Epithelial cell of proximal tubule (primary cell): Measurements from ENCODE around the gene PERM1. TPM values are rescaled to one million over a fixed set of nuclear protein-coding genes. Genes with fewer than 3 reads are reported as not detected.

ENCODE experiments used
- DNase-seq: peaks from one replicate; pipeline ENCODE4 v3.0.0-alpha.2; 2011; ENCODE audit warnings: low read depth
- H3K4me3 ChIP-seq: 2 replicates; pipeline ENCODE4 v1.5.1; 2011; ENCODE audit warnings: low read depth, mild to moderate bottlenecking, low read length
- total RNA-seq: library from RNA; depleted of rRNA; stranded (reverse); fragments of >200 nt; gene quantifications from 2 replicates; pipeline ENCODE4 v1.2.3, GENCODE V29; 2015
- TF ChIP-seq, protein P1 (sequence below): conservative IDR thresholded peaks from 2 replicates; pipeline ENCODE4 v1.5.1; 2012; ENCODE audit warnings: low read depth, mild to moderate bottlenecking, low read length

Gene PERM1
- total RNA-seq, 1 donor from 2014 or later, result not detected

DNA sequence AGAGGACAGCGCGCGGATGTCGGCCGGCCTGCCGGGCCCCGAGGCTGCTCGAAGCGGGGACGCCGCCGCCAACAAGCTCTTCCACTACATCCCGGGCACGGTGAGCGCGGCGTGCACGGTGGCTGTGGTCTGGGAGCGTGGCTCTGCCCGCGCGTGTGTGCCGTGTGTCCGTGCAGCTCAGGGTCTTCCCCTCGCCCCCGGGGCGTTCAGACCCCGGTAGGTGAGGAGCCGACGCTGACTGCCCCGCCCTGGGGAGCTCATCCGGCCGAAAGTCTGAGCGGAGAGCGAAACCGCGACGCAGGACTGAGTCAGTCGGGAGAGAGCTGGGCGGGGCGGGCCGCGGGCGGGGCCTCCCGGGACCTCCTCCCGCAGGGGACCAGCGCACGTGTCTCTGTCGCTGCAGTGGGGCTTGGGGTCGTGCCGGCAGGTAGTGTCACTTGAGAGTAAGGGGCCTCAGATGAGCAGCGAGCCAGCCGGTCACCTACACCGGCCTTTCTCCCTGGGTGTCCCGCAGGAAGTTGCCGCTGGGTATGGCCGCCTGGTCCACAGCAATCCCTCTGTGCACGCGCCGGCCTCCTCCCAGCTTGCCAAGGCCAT, 15.1 kb downstream of the PERM1 start:
- TF ChIP-seq, protein P1, sequence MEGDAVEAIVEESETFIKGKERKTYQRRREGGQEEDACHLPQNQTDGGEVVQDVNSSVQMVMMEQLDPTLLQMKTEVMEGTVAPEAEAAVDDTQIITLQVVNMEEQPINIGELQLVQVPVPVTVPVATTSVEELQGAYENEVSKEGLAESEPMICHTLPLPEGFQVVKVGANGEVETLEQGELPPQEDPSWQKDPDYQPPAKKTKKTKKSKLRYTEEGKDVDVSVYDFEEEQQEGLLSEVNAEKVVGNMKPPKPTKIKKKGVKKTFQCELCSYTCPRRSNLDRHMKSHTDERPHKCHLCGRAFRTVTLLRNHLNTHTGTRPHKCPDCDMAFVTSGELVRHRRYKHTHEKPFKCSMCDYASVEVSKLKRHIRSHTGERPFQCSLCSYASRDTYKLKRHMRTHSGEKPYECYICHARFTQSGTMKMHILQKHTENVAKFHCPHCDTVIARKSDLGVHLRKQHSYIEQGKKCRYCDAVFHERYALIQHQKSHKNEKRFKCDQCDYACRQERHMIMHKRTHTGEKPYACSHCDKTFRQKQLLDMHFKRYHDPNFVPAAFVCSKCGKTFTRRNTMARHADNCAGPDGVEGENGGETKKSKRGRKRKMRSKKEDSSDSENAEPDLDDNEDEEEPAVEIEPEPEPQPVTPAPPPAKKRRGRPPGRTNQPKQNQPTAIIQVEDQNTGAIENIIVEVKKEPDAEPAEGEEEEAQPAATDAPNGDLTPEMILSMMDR, result no peak
- DNase-seq, result no peak
- H3K4me3 ChIP-seq, result peak overlapping the region; percentile 58

DNA sequence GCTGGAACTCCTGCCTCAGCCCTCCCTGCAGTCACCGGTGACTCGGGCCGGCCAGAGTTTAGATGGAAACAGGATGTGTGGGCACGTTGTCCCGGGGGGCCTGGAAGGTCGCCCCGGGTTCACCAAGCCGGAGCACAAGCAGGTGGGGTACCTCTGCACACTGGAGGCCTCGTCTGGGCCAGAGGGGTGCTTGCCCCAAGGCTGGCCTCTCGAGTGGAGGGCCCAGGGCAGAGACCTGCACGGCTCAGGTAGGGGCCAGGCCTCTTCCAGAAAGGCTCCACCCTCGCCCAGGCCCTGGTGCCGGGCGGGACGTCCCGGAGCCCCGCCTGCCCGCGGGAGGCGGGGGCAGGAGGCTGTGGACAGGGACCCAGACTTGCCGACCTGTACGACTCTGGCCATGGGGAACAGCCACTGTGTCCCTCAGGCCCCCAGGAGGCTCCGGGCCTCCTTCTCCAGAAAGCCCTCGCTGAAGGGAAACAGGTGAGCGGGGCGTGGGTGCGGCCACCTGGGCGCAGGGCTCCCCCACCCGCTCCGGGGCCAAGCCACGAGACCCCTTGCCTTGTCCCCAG, 15.7 kb downstream of the PERM1 start, which contains the start of gene PLEKHN1:
PLEKHN1 (plus strand) TSS at position 348 of the 569 bp plus-strand sequence; CDS start at position 398, 50 bp downstream.
- TF ChIP-seq, protein P1, result no peak
- no peak for DNase-seq
- H3K4me3 ChIP-seq, result peak within 1 kb of the TSS; percentile 58

DNA sequence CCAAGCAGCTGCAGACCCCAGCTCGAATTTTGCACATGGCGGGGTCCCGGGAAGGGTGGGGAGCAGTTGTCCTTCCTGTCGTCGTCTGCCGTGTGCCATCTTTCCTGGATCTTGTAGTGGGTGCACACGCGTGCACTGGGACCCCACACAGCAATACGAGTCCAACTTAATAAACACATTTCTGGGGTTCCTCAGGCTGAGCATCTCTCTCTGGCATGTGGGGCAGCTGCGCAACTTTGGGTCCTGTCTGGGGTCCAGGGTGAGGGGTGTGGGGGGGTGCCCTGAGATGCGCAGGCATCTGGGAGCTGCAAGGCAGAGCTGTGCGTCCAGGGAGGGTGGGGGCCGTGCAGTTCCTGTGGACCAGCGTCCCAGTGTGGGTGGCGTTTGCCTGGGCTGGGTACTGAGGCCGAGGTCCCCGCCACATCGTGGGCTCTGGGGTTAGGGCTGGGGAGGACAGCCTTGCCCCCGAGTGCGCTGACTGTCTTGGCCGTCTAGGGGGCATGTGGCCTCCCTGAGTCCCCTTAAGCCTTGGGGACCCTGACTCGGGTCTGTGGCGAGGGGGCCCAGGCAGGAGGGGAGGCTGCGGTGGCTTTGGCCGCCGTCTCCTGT, 16.3 kb downstream of the PERM1 start:
- peak overlapping the region; percentile 58 for H3K4me3 ChIP-seq
- DNase-seq, result no peak
- TF ChIP-seq, protein P1, result no peak

DNA sequence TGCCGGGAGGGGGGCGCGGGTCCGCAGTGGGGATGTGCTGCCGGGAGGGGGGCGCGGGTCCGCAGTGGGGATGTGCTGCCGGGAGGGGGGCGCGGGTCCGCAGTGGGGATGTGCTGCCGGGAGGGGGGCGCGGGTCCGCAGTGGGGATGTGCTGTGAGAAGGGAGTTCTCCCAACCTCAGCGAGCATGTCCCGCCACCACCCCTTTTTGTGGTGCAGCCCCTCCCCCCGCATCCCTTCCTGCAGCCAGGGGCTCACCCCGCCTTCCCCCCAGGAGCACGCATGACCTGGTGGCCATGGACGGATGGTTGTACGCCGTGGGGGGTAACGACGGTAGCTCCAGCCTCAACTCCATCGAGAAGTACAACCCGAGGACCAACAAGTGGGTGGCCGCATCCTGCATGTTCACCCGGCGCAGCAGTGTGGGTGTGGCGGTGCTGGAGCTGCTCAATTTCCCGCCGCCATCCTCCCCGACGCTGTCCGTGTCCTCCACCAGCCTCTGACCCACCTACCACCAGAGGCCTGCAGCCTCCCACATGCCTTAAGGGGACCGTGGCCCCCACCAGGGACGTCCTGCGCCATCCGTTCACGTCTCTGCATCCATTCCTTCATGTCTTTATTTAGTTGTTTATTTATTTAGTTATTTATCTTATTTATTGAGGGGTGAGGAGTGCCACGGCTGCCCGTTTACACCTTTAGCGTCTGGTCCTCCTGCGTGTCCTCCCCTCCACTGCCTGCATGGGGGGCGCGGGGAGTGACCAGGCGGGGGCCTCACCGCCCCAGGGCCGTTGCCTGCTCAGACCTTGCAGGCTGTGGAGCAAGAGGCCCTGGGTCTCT, 17.0 kb downstream of the PERM1 start:
- no peak for DNase-seq
- TF ChIP-seq, protein P1, result no peak
- H3K4me3 ChIP-seq, result no peak overlapping the region

DNA sequence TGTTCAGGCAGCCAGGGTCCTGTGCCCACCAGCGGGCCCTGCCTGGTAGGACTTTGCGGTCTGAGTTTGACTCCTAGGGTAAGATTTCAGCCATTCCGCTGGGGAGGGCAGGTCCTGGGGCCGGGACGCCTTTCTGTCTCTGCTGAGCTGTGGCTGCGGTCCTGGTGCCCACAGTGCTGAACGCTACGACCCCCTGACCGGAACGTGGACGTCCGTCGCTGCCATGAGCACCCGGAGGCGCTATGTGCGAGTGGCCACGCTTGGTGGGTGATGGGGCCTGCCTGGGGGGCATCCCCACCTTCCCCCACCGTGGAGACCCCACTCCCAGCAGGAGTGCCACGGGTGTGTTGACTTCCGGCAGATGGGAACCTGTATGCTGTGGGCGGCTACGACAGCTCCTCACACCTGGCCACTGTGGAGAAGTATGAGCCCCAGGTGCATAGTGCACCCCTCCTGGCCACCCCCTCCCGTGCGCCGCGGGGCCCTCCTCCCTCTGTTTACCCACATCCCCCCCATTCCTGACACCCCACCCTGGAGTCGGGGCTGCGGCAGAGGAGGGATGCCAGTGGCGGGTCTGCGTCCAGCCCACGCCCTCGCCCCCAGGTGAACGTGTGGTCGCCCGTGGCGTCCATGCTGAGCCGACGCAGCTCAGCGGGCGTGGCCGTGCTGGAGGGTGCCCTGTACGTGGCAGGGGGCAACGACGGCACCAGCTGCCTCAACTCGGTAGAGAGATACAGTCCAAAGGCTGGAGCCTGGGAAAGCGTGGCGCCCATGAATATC, 18.0 kb downstream of the PERM1 start:
- no peak for DNase-seq
- H3K4me3 ChIP-seq, result no peak overlapping the region
- TF ChIP-seq, protein P1, result no peak

DNA sequence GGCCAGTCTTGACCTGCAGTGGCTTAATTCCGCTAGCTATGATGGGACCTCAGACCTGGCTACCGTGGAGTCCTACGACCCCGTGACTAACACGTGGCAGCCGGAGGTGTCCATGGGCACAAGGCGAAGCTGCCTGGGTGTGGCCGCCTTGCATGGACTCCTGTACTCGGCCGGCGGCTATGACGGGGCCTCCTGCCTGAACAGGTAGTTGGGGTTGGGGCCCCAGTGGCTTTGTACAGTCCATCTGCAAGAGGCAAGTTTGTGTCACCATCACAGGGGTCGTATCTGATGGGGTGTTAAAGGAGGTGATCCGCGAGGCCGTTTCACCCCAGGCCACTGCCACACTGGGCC, 18.6 kb downstream of the PERM1 start:
- no peak overlapping the region for H3K4me3 ChIP-seq
- DNase-seq, result no peak
- TF ChIP-seq, protein P1, result no peak
